ENCODE results near the gene PIGK.
"Not testable (repeated sequence)": the region's sequence is repeated elsewhere in the genome, so short reads cannot be mapped to it uniquely, and the experiment has no call there.

The PIGK gene

GRCh38 chr1:77182083-77182482 is 37.1 kb downstream of the PIGK start:
- peaks cover 6% of the 10 kb centered on the region for H3K9me3 Mint-ChIP-seq
- H3K27ac Mint-ChIP-seq (ENCODE audit: low read depth): no peak overlapping the region
- H3K36me3 Mint-ChIP-seq (ENCODE audit: insufficient read depth): no peaks in the 10 kb centered on the region
- ATAC-seq (replicated peaks; ENCODE audit: extremely low read depth, poor library complexity, severe bottlenecking): no peak
- no peak for DNase-seq (ENCODE audit: low spot score in 2 of 2)
- peaks cover 5% of the 10 kb centered on the region for H3K4me1 Mint-ChIP-seq
- H3K4me3 Mint-ChIP-seq: no peak overlapping the region
- H3K27me3 Mint-ChIP-seq: no peaks in the 10 kb centered on the region

- ATAC-seq (replicated peaks; ENCODE audit: extremely low read depth, poor library complexity, severe bottlenecking) (no peak), DNase-seq (ENCODE audit: low spot score in 2 of 2) (no peak)
- Mint-ChIP-seq H3K27ac (ENCODE audit: low read depth) (no peak overlapping the region), H3K4me3 (no peak overlapping the region), H3K27me3 (no peaks in the 10 kb centered on the region), H3K4me1 (no peaks in the 10 kb centered on the region), H3K9me3 (peaks cover 6% of the 10 kb centered on the region), H3K36me3 (ENCODE audit: insufficient read depth) (no peaks in the 10 kb centered on the region)
Measured at GRCh38 chr1:77179632-77180031, 39.6 kb downstream of the PIGK start.

- H3K27me3 Mint-ChIP-seq: no peaks in the 10 kb centered on the region
- H3K4me1 Mint-ChIP-seq: no peaks in the 10 kb centered on the region
- H3K36me3 Mint-ChIP-seq (ENCODE audit: insufficient read depth): no peaks in the 10 kb centered on the region
- DNase-seq (ENCODE audit: low spot score in 2 of 2): no peak
- ATAC-seq (replicated peaks; ENCODE audit: extremely low read depth, poor library complexity, severe bottlenecking): no peak
- H3K27ac Mint-ChIP-seq (ENCODE audit: low read depth): no peak overlapping the region
- peaks cover 6% of the 10 kb centered on the region for H3K9me3 Mint-ChIP-seq
- no peak overlapping the region for H3K4me3 Mint-ChIP-seq
Measured at GRCh38 chr1:77175230-77175844, 43.9 kb downstream of the PIGK start.

- Mint-ChIP-seq H3K27me3 (no peaks in the 10 kb centered on the region), H3K4me3 (no peak overlapping the region), H3K9me3 (no peaks in the 10 kb centered on the region), H3K4me1 (no peaks in the 10 kb centered on the region), H3K27ac (ENCODE audit: low read depth) (peak overlapping the region; percentile 33), H3K36me3 (ENCODE audit: insufficient read depth) (no peaks in the 10 kb centered on the region)
- ATAC-seq (replicated peaks; ENCODE audit: extremely low read depth, poor library complexity, severe bottlenecking) (no peak), DNase-seq (ENCODE audit: low spot score in 2 of 2) (no peak)
Measured at GRCh38 chr1:77170687-77171086, 48.5 kb downstream of the PIGK start.

- no peaks in the 10 kb centered on the region for H3K4me1 Mint-ChIP-seq
- H3K27me3 Mint-ChIP-seq: no peaks in the 10 kb centered on the region
- H3K4me3 Mint-ChIP-seq: no peak overlapping the region
- no peak overlapping the region for H3K27ac Mint-ChIP-seq (ENCODE audit: low read depth)
- no peak for ATAC-seq (replicated peaks; ENCODE audit: extremely low read depth, poor library complexity, severe bottlenecking)
- DNase-seq (ENCODE audit: low spot score in 2 of 2): no peak
- peaks cover 3% of the 10 kb centered on the region for H3K36me3 Mint-ChIP-seq (ENCODE audit: insufficient read depth)
- H3K9me3 Mint-ChIP-seq: no peaks in the 10 kb centered on the region
Measured at GRCh38 chr1:77168358-77168757, 50.9 kb downstream of the PIGK start.

- Mint-ChIP-seq H3K9me3 (peaks cover 5% of the 10 kb centered on the region), H3K27me3 (no peaks in the 10 kb centered on the region), H3K36me3 (ENCODE audit: insufficient read depth) (peaks cover 10% of the 10 kb centered on the region), H3K27ac (ENCODE audit: low read depth) (no peak overlapping the region), H3K4me3 (no peak overlapping the region), H3K4me1 (no peaks in the 10 kb centered on the region)
- ATAC-seq (replicated peaks; ENCODE audit: extremely low read depth, poor library complexity, severe bottlenecking): no peak
- DNase-seq (ENCODE audit: low spot score in 2 of 2): no peak
Measured at GRCh38 chr1:77164434-77164944, 54.7 kb downstream of the PIGK start.

GRCh38 chr1:77159706-77160105 is 59.5 kb downstream of the PIGK start:
- not testable (repeated sequence) for H3K36me3 Mint-ChIP-seq (ENCODE audit: insufficient read depth); H3K4me3 Mint-ChIP-seq; H3K27ac Mint-ChIP-seq (ENCODE audit: low read depth)

GRCh38 chr1:77156214-77156613 is 63.0 kb downstream of the PIGK start:
- Mint-ChIP-seq H3K27me3 (no peaks in the 10 kb centered on the region), H3K4me3 (no peak overlapping the region), H3K4me1 (no peaks in the 10 kb centered on the region), H3K27ac (ENCODE audit: low read depth) (no peak overlapping the region), H3K9me3 (peaks cover 5% of the 10 kb centered on the region), H3K36me3 (ENCODE audit: insufficient read depth) (peaks cover 6% of the 10 kb centered on the region)
- no peak for ATAC-seq (replicated peaks; ENCODE audit: extremely low read depth, poor library complexity, severe bottlenecking)
- DNase-seq (ENCODE audit: low spot score in 2 of 2): no peak

More at GRCh38 chr1:77159706-77160105, 59.5 kb downstream of the PIGK start:
- DNase-seq (ENCODE audit: low spot score in 2 of 2); H3K9me3 Mint-ChIP-seq; H3K27me3 Mint-ChIP-seq; H3K4me1 Mint-ChIP-seq; ATAC-seq (replicated peaks; ENCODE audit: extremely low read depth, poor library complexity, severe bottlenecking): not testable (repeated sequence)

- no peak overlapping the region for H3K27ac Mint-ChIP-seq (ENCODE audit: low read depth)
- H3K27me3 Mint-ChIP-seq: no peaks in the 10 kb centered on the region
- H3K36me3 Mint-ChIP-seq (ENCODE audit: insufficient read depth): no peaks in the 10 kb centered on the region
Measured at GRCh38 chr1:77146270-77146669, 73.0 kb downstream of the PIGK start.

GRCh38 chr1:77143529-77144121 is 75.6 kb downstream of the PIGK start:
- Mint-ChIP-seq H3K9me3 (no peaks in the 10 kb centered on the region), H3K27me3 (no peaks in the 10 kb centered on the region), H3K27ac (ENCODE audit: low read depth) (no peak overlapping the region), H3K36me3 (ENCODE audit: insufficient read depth) (no peaks in the 10 kb centered on the region), H3K4me3 (no peak overlapping the region), H3K4me1 (no peaks in the 10 kb centered on the region)
- ATAC-seq (replicated peaks; ENCODE audit: extremely low read depth, poor library complexity, severe bottlenecking): no peak
- DNase-seq (ENCODE audit: low spot score in 2 of 2): no peak

More at GRCh38 chr1:77146270-77146669, 73.0 kb downstream of the PIGK start:
- Mint-ChIP-seq H3K9me3 (no peaks in the 10 kb centered on the region), H3K4me1 (peaks cover 5% of the 10 kb centered on the region), H3K4me3 (no peak overlapping the region)
- ATAC-seq (replicated peaks; ENCODE audit: extremely low read depth, poor library complexity, severe bottlenecking): no peak
- no peak for DNase-seq (ENCODE audit: low spot score in 2 of 2)

- H3K36me3 Mint-ChIP-seq (ENCODE audit: insufficient read depth): no peaks in the 10 kb centered on the region
- H3K9me3 Mint-ChIP-seq: no peaks in the 10 kb centered on the region
- H3K4me3 Mint-ChIP-seq: no peak overlapping the region
- no peak for ATAC-seq (replicated peaks; ENCODE audit: extremely low read depth, poor library complexity, severe bottlenecking)
- no peak overlapping the region for H3K27ac Mint-ChIP-seq (ENCODE audit: low read depth)
- no peaks in the 10 kb centered on the region for H3K27me3 Mint-ChIP-seq
- DNase-seq (ENCODE audit: low spot score in 2 of 2): no peak
- H3K4me1 Mint-ChIP-seq: no peaks in the 10 kb centered on the region
Measured at GRCh38 chr1:77139389-77139788, 79.8 kb downstream of the PIGK start.

GRCh38 chr1:77134359-77134758 is 84.9 kb downstream of the PIGK start:
- Mint-ChIP-seq H3K36me3 (ENCODE audit: insufficient read depth) (no peaks in the 10 kb centered on the region), H3K4me1 (no peaks in the 10 kb centered on the region), H3K9me3 (no peaks in the 10 kb centered on the region), H3K27me3 (no peaks in the 10 kb centered on the region), H3K4me3 (no peak overlapping the region), H3K27ac (ENCODE audit: low read depth) (no peak overlapping the region)
- DNase-seq (ENCODE audit: low spot score in 2 of 2) (no peak), ATAC-seq (replicated peaks; ENCODE audit: extremely low read depth, poor library complexity, severe bottlenecking) (no peak)

- H3K36me3 Mint-ChIP-seq (ENCODE audit: insufficient read depth): no peaks in the 10 kb centered on the region
- ATAC-seq (replicated peaks; ENCODE audit: extremely low read depth, poor library complexity, severe bottlenecking) (no peak), DNase-seq (ENCODE audit: low spot score in 2 of 2) (no peak)
- H3K27ac Mint-ChIP-seq (ENCODE audit: low read depth): no peak overlapping the region
- no peaks in the 10 kb centered on the region for H3K9me3 Mint-ChIP-seq
- no peaks in the 10 kb centered on the region for H3K4me1 Mint-ChIP-seq
- H3K27me3 Mint-ChIP-seq: no peaks in the 10 kb centered on the region
- no peak overlapping the region for H3K4me3 Mint-ChIP-seq
Measured at GRCh38 chr1:77133731-77134358, 85.4 kb downstream of the PIGK start.
